Right renal cortex interstitium (tissue), 3 donors: ENCODE data around the gene MYH10. TPM values are rescaled to one million over a fixed set of nuclear protein-coding genes. Genes with fewer than 3 reads are reported as not detected.

Source experiments
- DNase-seq, 3 donors: peaks; one replicate each; pipeline ENCODE4 v3.0.0-alpha.2; 2013; ENCODE audit warnings: low read depth in 3 of 3, low spot score in 2 of 3
- polyA plus RNA-seq, 3 donors: library from polyadenylated mRNA; unstranded; fragments of 120-200 nt; gene quantifications; one replicate each; pipeline ENCODE4 v1.2.1, GENCODE V29; 2013; ENCODE audit not compliant: insufficient read length in 3 of 3

Gene MYH10
- polyA plus RNA-seq, 3 donors: 237 to 285 (median 254) TPM

DNA sequence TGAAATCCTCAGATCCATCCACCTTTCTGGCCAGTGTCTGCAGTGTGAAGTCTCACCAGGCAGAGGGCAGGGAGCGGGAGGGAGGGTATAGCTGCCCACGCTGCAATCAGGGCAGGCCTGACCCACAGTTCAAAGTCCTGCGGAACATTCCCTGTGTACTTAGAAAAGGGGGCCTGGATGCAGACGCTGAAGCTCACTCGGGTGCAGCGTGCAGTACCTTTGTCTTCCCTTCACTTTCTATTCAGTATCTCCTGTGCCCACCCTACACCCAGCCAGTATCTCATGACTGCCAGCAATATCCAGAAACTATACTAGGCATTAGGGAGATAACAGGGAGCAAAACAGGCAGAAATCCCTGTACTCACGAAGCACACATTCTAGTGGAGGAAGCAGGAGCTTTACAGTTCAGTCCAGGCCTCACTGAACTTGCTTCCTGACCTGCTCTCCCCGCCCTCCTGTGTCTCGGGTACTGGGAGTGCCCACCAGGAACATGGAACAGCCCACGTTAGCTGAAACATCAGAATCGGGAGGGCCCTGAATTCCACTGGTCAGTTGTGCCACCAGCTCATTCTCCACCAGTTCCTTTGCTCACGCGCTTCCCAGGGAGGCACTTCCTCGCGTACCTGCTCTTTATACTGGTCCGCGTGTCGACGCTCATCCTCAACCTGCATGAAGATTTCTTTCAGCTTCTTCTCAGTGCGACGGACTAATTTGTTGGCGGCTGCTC is 152.6 kb downstream of the MYH10 start:
- DNase-seq: no peak

DNA sequence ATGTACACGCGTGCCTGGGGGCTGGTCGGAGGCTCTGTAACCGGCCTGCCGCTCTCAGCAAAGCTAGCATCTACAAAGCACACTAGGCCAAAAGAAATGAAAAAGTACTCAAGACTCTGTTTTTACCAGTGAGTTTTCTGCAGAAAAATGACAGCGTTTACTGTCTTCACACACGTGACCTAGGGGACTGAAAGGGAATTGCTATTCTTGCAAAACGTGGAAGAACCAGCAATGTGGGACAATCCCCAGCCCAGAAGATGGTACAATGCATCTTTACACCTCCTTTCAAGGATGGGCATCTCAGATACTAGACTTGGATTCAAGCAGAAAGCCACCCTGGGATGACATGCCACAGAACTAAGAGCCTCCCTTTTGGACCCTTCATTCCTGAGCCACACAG is 153.4 kb downstream of the MYH10 start:
- DNase-seq: no peak

DNA sequence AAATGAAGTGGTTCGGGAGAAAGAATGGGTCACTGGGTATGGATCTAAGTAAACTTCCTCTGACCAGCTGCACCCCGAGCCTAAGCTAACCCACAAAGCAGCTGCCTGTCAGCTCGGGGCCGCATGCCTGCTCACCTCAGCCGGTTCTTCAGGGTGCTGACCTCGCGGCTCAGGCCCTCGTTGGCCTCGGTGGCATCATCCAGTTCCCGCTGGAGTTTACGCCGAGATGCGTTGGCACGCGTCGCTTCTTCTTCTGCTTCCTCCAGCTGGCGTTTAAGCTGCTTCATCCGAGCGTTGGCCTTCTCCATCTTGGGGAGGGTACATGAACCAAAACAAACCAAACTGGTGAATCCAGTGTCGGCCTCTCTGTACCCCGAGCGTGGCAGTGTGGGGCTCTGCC is 153.8 kb downstream of the MYH10 start:
- DNase-seq: no peak

GRCh38 chr17:8475781-8476180 is 154.7 kb downstream of the MYH10 start:
- DNase-seq: no peak

DNA sequence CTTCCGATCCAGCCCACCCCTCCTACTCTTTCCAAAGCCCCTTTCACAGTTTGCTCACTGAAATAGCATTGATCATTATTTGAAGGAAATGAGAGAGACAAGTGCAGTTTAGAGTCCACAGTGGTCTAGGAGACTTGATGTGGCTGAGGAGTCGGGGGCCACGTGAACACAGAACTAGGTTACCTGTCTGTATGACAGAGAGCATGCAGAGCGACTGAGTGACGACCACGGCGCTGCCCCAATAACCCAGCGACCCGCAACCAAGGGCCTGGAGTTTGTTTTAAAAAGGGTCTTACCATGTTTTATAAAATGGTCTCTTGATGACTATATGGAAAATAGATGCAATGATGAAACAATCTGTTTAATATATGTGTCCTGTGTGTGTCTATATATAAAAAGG is 155.3 kb downstream of the MYH10 start:
- no peak for DNase-seq

GRCh38 chr17:8474826-8475225 is 155.7 kb downstream of the MYH10 start:
- no peak for DNase-seq

DNA sequence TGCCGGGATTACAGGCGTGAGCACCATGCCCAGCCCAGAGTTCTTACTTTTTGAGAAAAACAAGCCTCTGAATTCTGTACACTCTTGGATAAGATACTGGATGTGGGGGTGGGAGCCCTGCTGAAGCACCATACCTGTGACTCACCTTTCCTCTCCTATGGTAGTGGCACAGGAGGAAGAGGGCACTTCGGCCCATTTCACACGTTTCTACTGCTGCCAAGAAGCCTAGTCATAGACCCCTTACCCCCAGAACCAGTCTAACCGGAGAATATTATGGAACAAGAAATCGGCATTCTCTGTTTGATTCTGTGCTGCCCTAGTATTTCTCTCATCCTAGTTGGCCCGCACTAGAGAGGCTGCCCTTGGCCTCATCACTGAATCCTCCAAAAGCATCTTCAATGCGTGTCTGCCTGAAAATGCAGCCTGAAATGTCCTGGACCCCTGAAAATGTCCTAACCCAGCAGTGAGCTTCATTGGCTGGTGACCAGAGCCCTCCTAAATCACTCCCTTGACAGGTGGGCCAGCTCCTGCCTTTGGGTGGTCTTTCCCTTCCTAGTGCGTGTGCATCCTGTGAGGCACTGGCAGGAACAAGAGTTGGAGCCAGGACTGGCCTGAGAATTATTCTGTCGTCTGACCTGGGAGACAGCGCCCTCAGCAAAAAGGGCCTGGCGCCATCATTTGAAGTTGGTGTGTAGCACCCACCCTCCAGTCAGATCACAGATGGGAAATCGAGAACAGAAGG is 156.9 kb downstream of the MYH10 start:
- no peak for DNase-seq

DNA sequence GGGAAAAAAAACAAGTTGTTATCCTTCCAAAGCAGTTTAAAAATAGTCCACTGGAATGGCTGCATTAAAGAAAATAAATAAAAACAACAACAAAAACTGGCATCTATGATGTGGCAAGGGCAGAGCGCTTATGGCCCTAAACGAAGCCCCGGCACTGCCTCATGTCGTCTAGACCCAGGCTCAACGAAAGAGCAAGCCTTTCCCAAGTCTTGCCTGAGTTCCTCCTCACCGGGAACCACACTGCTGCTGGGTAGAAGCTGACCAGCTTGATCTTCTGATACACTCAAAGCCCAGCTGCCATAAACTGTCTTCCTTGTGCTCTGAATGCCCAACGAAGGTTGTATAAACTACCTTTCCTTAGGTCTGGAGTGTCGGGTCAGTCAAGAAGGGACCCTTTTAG is 157.9 kb downstream of the MYH10 start:
- no peak for DNase-seq

- no peak for DNase-seq
Observed at GRCh38 chr17:8470447-8471047, 160.0 kb downstream of the MYH10 start.

DNA sequence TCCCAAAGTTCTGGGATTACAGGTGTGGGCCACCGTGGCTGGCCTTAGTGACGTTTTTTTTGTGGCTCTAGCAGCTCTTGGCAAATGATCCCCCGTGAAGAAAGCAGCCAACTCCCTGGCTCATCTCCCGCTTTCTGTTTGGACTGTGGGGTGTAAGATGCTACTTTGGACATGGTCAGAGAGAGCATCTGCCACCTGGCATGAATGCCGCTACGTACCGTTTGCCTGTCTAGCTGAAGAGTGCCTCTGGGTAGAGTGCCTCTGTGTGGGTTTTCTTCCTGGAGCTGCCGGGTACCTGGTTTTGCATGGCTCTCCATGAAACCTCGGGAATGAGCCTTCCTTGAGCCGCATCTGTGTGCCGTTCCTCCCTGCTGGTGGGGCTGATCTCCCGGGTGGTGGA is 160.6 kb downstream of the MYH10 start:
- DNase-seq: no peak

DNA sequence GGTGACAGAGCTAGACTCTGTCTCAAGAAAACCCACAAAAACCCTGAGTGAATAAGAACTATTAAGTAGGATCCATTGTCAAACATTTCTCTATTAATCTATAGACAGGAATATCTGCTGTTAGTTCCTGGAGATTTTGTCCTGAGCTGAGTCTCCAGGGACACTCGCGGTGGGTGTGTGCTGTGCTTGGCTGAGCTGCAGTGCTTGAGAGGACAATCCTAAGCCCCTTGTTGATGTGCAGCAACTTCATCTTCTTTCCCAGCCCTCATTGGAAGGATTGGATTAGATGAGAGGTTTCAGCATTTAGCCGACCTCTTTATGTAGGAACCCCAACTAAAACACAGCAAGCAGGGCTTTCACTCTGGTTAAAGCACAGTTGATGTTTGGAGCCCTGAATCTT is 161.5 kb downstream of the MYH10 start:
- DNase-seq: no peak

GRCh38 chr17:8468127-8468526 is 162.4 kb downstream of the MYH10 start:
- DNase-seq: no peak

- no peak for DNase-seq
Observed at GRCh38 chr17:8467527-8467926, 163.0 kb downstream of the MYH10 start.

DNA sequence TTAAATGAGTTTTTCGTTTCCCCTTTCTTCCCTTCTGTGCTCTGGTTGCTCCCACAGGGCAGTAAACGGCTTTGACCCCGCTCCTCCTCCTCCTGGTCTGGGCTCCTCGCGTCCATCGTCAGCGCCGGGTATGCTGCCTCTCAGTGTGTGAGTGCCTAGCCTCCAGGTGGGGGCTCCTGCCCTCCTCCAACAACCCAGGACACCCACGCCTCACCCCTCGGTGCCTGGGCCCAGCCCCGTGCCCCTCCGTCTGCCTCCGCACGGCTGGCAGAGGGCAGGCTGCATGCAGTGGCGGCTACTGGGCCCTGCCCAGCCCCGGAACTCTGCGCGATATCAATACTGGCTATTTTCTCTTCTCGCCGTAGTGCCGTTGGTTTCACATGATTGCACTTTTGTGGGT is 163.7 kb downstream of the MYH10 start:
- DNase-seq: no peak

- DNase-seq: no peak
Observed at GRCh38 chr17:8466456-8466855, 164.1 kb downstream of the MYH10 start.

DNA sequence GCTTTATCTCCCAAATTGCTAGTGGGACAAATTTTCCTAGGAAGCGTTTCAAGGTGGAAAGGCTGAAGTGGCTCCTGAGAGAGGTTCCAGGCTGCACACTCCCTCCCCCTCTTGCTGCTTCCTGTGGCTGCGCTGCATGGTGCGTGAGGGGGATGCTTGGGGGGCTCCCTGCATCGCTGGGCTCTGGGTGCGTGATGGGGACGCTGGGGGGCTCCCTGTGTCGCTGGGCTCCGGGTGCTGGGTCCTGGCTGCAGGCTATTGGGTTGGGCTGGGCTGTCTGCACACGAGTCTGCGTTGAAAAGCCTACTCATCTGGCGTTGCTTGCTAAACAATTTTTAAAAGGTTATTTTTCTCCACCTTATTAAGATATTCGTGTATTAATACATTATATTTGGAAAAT is 164.8 kb downstream of the MYH10 start:
- DNase-seq: no peak

DNA sequence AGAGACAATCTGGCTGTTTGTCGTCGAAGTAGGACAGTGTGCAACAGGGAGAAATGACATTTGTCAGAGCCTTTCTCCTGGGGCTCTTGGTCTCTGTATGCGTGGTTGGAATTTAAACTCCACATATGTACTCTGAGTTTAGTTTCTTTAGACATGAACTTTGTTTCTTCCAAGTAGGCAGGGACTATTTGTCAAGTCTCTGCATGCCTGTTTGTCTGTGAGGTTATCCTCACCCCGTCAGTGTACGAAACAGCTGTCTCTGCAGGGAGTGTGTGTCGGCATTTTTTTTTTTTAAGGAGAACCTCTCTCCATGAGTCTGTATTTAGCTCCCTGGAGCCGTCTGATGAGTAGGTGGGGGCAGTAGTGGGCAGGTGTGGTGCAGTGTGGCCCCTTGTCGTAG is 165.2 kb downstream of the MYH10 start:
- DNase-seq: no peak

DNA sequence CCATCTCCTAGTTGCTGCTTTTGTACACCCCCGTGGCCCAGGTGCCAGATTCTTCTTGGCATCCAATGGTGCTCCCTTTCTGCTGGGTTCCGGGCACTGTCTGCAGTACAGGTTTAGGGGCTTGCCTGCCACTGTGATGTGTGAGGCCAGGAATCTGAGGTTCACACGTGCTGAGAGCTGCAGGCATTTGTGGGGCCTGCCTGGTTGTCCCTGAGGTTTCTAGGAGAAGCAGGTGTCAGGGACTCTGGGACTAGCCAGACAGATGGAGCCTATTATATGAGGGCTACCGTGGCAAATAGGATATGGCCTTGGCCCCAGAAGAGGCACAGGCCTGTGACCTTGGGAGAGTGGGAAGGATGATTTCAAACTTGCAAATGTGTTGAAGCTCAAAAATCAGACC is 165.6 kb downstream of the MYH10 start:
- no peak for DNase-seq

- no peak for DNase-seq
Observed at GRCh38 chr17:8463099-8463498, 167.4 kb downstream of the MYH10 start.

GRCh38 chr17:8462564-8462963 is 168.0 kb downstream of the MYH10 start:
- DNase-seq: no peak

DNA sequence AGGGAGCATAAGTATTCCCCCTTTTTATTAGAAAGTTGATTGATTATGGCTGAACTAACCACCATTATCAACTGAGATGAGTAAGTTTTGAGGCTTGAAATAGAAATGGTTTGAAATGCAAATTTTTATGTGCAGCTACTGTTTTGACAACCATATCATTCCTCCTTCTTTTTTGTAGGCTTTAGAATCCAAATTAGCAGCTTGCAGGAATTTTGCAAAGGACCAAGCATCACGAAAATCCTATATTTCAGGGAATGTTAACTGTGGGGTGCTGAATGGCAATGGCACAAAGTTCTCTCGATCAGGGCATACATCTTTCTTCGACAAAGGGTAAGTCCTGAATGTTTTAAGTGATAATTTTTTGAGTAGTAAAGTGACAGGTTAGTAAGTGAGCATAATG is 170.7 kb downstream of the MYH10 start:
- DNase-seq: no peak

- DNase-seq: no peak
Observed at GRCh38 chr17:8459107-8459506, 171.4 kb downstream of the MYH10 start.
